ENCODE results near the gene MACROD2.

Gene MACROD2

DNA sequence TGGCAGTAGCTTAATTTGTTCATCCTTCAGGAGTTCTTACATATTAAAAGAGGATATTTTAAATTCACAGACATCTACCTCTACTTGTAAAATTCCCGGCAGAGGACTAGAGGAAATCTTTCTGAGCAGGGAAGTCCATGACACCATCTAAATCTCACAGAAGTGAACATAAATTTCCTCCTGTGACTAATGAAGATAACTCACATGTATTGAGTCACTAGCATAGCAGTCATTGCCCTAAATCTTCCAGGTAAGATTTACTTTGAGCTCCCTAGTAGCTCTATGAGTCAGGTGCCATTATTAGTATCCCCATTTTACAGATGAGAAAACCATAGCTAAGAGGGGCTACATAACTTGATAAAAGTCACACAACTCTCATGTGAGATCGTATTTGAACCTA lies 1400.7 kb downstream of the MACROD2 start:
- TF ChIP-seq, protein P1, sequence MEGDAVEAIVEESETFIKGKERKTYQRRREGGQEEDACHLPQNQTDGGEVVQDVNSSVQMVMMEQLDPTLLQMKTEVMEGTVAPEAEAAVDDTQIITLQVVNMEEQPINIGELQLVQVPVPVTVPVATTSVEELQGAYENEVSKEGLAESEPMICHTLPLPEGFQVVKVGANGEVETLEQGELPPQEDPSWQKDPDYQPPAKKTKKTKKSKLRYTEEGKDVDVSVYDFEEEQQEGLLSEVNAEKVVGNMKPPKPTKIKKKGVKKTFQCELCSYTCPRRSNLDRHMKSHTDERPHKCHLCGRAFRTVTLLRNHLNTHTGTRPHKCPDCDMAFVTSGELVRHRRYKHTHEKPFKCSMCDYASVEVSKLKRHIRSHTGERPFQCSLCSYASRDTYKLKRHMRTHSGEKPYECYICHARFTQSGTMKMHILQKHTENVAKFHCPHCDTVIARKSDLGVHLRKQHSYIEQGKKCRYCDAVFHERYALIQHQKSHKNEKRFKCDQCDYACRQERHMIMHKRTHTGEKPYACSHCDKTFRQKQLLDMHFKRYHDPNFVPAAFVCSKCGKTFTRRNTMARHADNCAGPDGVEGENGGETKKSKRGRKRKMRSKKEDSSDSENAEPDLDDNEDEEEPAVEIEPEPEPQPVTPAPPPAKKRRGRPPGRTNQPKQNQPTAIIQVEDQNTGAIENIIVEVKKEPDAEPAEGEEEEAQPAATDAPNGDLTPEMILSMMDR (conservative IDR thresholded peaks at IDR 0.05; ENCODE audit: low read depth, low read length) = no peak
- no peak overlapping the region for H3K4me3 ChIP-seq (ENCODE audit: low read length)
- no peak for DNase-seq (ENCODE audit: low read depth)

DNA sequence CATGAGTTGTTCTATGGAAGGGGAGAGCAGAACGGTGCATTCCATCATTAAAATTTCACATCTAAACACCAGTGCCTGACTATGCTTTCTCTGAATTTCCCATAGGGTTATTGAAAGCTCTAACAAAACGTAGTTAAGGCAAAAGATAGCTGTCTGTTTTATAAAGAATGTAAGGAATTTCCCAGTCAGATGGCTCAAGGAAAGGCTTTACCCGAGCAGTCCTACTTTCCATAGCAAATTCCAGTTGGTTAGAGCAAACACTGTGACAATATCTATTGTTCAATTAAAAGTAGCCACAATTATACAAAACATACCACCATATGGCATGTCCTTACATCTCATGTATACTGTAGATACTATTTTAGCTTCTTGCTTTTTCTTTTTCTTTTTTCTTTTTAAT lies 1401.6 kb downstream of the MACROD2 start:
- DNase-seq (ENCODE audit: low read depth) = no peak
- H3K4me3 ChIP-seq (ENCODE audit: low read length) = no peak overlapping the region
- TF ChIP-seq, protein P1 (conservative IDR thresholded peaks at IDR 0.05; ENCODE audit: low read depth, low read length) = no peak

DNA sequence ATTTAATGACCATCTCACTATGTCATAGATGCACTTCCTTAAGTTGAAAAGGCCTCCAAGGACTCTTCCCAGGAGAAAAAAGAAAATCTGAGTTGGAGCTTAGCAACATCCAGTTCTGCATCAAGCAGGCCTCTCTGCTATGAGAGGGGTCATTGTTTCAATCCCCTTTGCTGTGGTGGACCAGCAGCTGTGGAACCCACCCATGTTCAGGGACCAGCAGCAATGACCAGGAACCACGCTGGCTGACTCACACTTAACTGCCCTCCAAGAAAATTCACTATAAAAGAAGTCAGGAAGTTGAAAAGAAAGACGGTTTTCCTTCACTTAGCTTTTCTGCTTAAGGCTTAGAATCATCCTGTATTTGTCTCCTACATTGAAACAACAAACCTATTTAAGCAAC lies 1404.5 kb downstream of the MACROD2 start:
- no peak overlapping the region for H3K4me3 ChIP-seq (ENCODE audit: low read length)
- TF ChIP-seq, protein P1 (conservative IDR thresholded peaks at IDR 0.05; ENCODE audit: low read depth, low read length) = no peak
- no peak for DNase-seq (ENCODE audit: low read depth)

DNA sequence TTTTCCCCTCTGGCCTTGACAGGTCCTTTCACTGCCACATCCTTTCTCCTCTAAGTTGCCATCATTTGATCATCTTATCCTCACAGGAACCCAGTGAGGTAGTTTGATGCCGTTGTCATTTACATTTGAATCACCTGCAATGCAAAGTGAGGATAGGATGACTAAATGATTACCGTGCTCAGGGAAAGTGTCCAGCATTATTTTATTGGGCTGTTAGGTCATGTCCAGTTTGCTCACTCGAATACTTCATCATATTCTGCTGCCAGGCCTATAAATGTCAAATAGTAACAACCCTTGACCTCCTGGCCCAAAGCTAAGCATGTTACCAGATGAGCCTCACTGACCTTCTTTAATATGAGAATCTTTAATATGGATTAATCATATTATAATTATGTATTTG lies 1410.8 kb downstream of the MACROD2 start:
- DNase-seq (ENCODE audit: low read depth) = no peak
- H3K4me3 ChIP-seq (ENCODE audit: low read length) = no peak overlapping the region
- TF ChIP-seq, protein P1 (conservative IDR thresholded peaks at IDR 0.05; ENCODE audit: low read depth, low read length) = no peak

DNA sequence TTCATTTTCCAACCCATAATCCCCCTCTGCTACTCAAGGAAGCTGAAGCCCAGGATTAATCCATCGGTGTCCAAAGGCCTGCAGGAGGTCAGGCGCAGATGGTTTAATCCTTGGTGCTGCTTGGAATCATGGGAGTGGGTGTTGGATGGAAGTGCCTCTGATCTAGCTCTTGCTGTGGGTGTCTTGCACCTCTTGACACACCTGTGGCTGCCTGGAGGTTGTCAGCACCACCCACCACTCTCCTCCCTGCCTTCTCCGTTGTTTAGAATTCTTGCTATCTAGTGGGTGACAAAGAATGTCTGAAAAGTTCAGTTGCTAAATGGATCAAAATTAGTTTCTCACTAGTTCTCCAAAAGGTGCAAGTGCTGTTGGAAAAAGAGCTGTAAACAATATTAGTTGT lies 1416.5 kb downstream of the MACROD2 start:
- no peak overlapping the region for H3K4me3 ChIP-seq (ENCODE audit: low read length)
- TF ChIP-seq, protein P1 (conservative IDR thresholded peaks at IDR 0.05; ENCODE audit: low read depth, low read length) = no peak
- DNase-seq (ENCODE audit: low read depth) = no peak

DNA sequence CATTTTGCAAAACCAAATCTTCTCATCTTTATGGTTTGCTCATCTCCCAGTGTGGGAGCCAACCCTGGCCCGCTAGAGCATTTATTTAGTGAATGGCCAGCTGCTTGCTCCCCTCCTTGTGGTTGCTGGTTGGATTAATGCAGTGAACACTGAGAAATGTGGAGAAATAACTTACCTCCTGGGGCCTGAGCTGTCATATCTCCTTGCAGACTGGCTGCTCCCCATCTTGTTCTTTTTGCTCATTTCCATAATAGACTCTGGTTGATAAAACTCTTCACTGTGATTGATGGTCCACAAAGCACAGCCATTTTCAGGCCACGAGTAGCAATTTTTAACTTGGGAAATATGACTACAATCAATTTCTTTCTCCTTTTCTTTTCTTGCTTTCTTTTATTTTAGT lies 1420.6 kb downstream of the MACROD2 start:
- TF ChIP-seq, protein P1 (conservative IDR thresholded peaks at IDR 0.05; ENCODE audit: low read depth, low read length) = no peak
- no peak for DNase-seq (ENCODE audit: low read depth)
- H3K4me3 ChIP-seq (ENCODE audit: low read length) = no peak overlapping the region

DNA sequence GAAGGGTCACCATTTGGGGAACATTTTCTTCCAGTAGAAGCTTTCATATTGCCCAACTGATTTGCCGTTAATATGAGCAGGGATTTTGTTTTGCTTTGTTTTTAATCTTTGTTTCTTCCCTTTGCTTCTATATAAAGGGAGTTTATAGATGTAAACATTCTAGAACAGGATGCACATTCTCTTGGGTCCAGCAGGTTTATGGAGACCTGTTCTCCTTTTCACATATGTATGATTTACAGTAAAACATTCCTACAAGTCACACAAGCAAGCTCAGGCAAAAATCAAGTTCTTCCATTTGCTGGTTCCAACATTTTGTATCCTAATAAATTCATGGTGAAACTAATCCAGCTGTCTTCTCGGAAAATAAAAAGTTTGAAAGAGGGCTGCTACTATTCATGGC lies 1424.5 kb downstream of the MACROD2 start:
- TF ChIP-seq, protein P1 (conservative IDR thresholded peaks at IDR 0.05; ENCODE audit: low read depth, low read length) = no peak
- no peak for DNase-seq (ENCODE audit: low read depth)

More for the DNA sequence above, 1424.5 kb downstream of the MACROD2 start:
- no peak overlapping the region for H3K4me3 ChIP-seq (ENCODE audit: low read length)

Data from retinal pigment epithelial cell (primary cell).